GM20000 (cell line): ENCODE data around the gene HDAC8.

ENCODE experiments used
- DNase-seq: peaks from one replicate; pipeline ENCODE4 v3.0.0; 2012; ENCODE audit warnings: low spot score
- TF ChIP-seq, protein P1 (sequence below): IDR thresholded peaks from 2 replicates; pipeline ENCODE4 v1.5.1; 2012; ENCODE audit warnings: mild to moderate bottlenecking, control low read depth; ENCODE audit errors: extremely low read depth, missing control alignments

The HDAC8 gene

DNA sequence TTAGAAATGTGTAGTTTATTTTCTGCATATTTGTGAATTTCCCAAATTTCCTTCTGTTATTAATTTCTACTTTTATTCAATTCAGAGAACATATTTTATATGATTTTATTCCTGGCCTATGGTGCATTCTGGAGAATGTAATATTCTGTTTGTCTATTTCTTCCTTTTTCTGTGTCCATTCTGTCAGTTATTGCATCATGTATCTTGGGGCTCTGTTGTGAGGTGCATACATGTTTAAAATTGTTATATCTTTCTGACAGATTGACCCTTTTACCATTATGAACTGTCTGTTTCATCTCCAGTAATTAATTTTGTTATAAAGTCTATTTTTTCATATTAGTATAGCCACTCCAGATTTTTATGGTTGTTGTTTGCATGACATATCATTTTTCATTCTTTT, 170.0 kb downstream of the HDAC8 start:
- TF ChIP-seq, protein P1, sequence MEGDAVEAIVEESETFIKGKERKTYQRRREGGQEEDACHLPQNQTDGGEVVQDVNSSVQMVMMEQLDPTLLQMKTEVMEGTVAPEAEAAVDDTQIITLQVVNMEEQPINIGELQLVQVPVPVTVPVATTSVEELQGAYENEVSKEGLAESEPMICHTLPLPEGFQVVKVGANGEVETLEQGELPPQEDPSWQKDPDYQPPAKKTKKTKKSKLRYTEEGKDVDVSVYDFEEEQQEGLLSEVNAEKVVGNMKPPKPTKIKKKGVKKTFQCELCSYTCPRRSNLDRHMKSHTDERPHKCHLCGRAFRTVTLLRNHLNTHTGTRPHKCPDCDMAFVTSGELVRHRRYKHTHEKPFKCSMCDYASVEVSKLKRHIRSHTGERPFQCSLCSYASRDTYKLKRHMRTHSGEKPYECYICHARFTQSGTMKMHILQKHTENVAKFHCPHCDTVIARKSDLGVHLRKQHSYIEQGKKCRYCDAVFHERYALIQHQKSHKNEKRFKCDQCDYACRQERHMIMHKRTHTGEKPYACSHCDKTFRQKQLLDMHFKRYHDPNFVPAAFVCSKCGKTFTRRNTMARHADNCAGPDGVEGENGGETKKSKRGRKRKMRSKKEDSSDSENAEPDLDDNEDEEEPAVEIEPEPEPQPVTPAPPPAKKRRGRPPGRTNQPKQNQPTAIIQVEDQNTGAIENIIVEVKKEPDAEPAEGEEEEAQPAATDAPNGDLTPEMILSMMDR: no peak
- no peak for DNase-seq

- DNase-seq: no peak
- TF ChIP-seq, protein P1: no peak
Observed at GRCh38 chrX:72399816-72400215, 172.8 kb downstream of the HDAC8 start.

GRCh38 chrX:72396117-72396516, 176.5 kb downstream of the HDAC8 start:
- TF ChIP-seq, protein P1: no peak
- DNase-seq: no peak

GRCh38 chrX:72395237-72395636, 177.4 kb downstream of the HDAC8 start:
- TF ChIP-seq, protein P1: no peak
- no peak for DNase-seq

DNA sequence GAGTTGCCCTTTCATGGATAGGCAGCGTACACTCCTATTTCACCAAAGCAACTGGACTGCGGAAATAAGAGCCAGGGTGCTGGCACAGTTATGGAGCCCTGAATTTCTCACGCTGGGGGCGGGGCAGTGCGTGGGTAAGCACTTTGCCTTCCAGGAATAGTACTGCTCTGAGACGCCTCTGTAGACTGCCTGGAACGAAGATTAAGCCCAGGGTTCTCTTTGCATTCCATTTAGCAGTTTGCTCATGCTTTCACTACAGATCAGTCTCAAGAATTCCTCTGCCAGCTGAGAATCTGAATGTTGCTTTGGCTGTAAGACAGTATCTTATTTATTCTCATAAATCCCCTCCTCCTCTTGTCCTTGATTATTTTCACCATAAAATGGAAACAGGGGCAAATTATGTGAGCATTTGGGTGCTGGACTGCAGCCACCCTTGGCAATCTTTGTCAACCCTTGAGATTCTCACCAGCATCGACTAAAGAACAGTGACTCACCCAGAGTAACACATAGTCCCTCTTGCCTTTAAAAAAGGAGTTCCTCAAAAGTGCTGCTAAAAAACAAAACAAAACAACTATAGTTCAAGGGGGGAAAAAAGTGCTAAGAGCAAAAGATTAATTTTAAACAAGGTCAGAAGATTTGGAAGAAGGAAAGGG, 178.0 kb downstream of the HDAC8 start:
- no peak for DNase-seq
- TF ChIP-seq, protein P1: no peak

- DNase-seq: no peak
- TF ChIP-seq, protein P1: no peak
Observed at GRCh38 chrX:72393836-72394517, 178.7 kb downstream of the HDAC8 start.
